ENCODE data around the gene DOCK7. TPM values are rescaled to one million over a fixed set of nuclear protein-coding genes. Genes with fewer than 3 reads are reported as not detected.
A peak's percentile ranks its signal among the peaks of the same experiment; 100 is the strongest.

Gene DOCK7
- total and polyA plus RNA-seq, 4 donors, result 5.6 to 35.1 (median 21.7) TPM

DNA sequence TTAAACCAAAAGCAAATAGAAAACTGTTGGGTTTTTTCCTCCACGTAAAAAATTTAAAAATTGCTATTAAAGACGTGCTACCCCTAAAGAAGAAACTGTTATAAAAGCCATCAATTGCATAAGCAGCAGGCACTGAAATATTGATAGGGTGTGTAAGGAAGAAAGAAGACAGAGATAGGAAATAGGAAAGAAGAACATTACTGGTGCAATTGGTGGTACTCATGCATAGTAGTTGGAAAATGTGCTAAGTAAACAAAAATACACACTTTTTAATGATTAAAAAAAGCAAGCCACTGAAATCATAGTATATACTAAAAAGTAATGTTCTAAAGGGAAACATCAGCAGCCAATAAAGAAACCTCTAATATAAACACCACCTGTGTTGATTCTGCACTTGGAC, 143.6 kb downstream of the DOCK7 start:
- Histone ChIP-seq H3K36me3 (ENCODE audit: control insufficient read depth in 4 of 4, insufficient read depth in 3 of 4, low read depth in 1 of 4, low read length in 3 of 4) (peaks cover 0 to 9% (median 0%) of the 10 kb centered on the region in 4 donors), H3K4me3 (ENCODE audit: low read depth in 1 of 3, low read length in 3 of 3) (peak overlapping the region in 1 of 3 donors; percentile 7), H3K9ac (ENCODE audit: low read depth in 1 of 2, low read length in 2 of 2) (no peak overlapping the region), H3K27ac (ENCODE audit: low read depth in 1 of 2, low read length in 2 of 2) (no peak overlapping the region), H3K27me3 (ENCODE audit: control insufficient read depth in 4 of 4, insufficient read depth in 4 of 4, low read length in 3 of 4) (no peaks in the 10 kb centered on the region), H3K9me3 (ENCODE audit: control insufficient read depth in 4 of 4, low read length in 3 of 4) (no peaks in the 10 kb centered on the region), H3K4me1 (ENCODE audit: control insufficient read depth in 4 of 4, insufficient read depth in 4 of 4, low read length in 3 of 4) (peaks cover 0 to 7% (median 2%) of the 10 kb centered on the region in 4 donors)
- 39% methylated on average over 2 of the region's 2 CpGs for WGBS
- TF ChIP-seq FOXA2 (IDR thresholded peaks at IDR 0.05) (no peak), HNF4A (conservative IDR thresholded peaks at IDR 0.05) (no peak), NR2F2 (IDR thresholded peaks at IDR 0.05) (no peak), RAD21 (IDR thresholded peaks at IDR 0.05) (peak in 1 of 2 donors; percentile 13), TAF1 (conservative IDR thresholded peaks at IDR 0.05) (no peak), RXRA (IDR thresholded peaks at IDR 0.05) (no peak), EGR1 (IDR thresholded peaks at IDR 0.05; ENCODE audit: low read depth in 2 of 2) (no peak), JUND (IDR thresholded peaks at IDR 0.05) (no peak)
- no peak for DNase-seq (ENCODE audit: low spot score)

GRCh38 chr1:62541048-62541447, 147.1 kb downstream of the DOCK7 start:
- WGBS, result 55% methylated on average over 2 of the region's 2 CpGs

DNA sequence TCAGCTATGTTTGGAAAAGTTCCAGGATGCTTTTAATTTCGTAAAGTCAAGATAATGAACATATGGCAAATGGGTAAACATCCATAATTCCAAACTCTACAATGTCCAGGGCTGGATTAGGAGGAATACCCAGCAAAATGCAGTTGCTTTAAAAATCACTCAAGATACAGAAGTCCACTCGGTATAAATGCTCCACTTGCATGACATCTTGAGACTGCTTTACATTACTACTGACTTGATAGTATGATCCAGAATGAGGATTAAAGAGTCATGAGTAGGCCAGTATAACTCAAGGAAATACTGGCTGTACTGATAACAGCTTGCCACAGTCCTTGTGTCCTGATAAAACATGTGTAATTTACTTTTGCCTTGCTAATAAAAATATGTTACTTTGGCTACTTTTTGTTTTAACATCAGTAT, 149.1 kb downstream of the DOCK7 start:
- H3K9me3 ChIP-seq (ENCODE audit: control insufficient read depth in 4 of 4, low read length in 3 of 4), result no peaks in the 10 kb centered on the region
- 81% methylated on average over 2 of the region's 2 CpGs for WGBS
- H3K27ac ChIP-seq (ENCODE audit: low read depth in 1 of 2, low read length in 2 of 2), result no peak overlapping the region
- no peak for DNase-seq (ENCODE audit: low spot score)
- peaks cover 2 to 20% (median 5%) of the 10 kb centered on the region in 4 donors for H3K36me3 ChIP-seq (ENCODE audit: control insufficient read depth in 4 of 4, insufficient read depth in 3 of 4, low read depth in 1 of 4, low read length in 3 of 4)
- H3K4me1 ChIP-seq (ENCODE audit: control insufficient read depth in 4 of 4, insufficient read depth in 4 of 4, low read length in 3 of 4), result no peaks in the 10 kb centered on the region
- no peak overlapping the region for H3K4me3 ChIP-seq (ENCODE audit: low read depth in 1 of 3, low read length in 3 of 3)
- H3K27me3 ChIP-seq (ENCODE audit: control insufficient read depth in 4 of 4, insufficient read depth in 4 of 4, low read length in 3 of 4), result no peaks in the 10 kb centered on the region
- no peak overlapping the region for H3K9ac ChIP-seq (ENCODE audit: low read depth in 1 of 2, low read length in 2 of 2)
- TF ChIP-seq EGR1 (IDR thresholded peaks at IDR 0.05; ENCODE audit: low read depth in 2 of 2) (no peak), RAD21 (IDR thresholded peaks at IDR 0.05) (no peak), TAF1 (conservative IDR thresholded peaks at IDR 0.05) (no peak), REST (IDR thresholded peaks at IDR 0.05) (no peak), JUND (IDR thresholded peaks at IDR 0.05) (no peak)
- TF ChIP-seq, protein P1, sequence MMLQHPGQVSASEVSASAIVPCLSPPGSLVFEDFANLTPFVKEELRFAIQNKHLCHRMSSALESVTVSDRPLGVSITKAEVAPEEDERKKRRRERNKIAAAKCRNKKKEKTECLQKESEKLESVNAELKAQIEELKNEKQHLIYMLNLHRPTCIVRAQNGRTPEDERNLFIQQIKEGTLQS (IDR thresholded peaks at IDR 0.05), result no peak
- TF ChIP-seq, protein P2, sequence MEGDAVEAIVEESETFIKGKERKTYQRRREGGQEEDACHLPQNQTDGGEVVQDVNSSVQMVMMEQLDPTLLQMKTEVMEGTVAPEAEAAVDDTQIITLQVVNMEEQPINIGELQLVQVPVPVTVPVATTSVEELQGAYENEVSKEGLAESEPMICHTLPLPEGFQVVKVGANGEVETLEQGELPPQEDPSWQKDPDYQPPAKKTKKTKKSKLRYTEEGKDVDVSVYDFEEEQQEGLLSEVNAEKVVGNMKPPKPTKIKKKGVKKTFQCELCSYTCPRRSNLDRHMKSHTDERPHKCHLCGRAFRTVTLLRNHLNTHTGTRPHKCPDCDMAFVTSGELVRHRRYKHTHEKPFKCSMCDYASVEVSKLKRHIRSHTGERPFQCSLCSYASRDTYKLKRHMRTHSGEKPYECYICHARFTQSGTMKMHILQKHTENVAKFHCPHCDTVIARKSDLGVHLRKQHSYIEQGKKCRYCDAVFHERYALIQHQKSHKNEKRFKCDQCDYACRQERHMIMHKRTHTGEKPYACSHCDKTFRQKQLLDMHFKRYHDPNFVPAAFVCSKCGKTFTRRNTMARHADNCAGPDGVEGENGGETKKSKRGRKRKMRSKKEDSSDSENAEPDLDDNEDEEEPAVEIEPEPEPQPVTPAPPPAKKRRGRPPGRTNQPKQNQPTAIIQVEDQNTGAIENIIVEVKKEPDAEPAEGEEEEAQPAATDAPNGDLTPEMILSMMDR (IDR thresholded peaks at IDR 0.05; ENCODE audit: low read depth, low read length, missing input control), result no peak

More at GRCh38 chr1:62541048-62541447, 147.1 kb downstream of the DOCK7 start:
- Histone ChIP-seq H3K9ac (ENCODE audit: low read depth in 1 of 2, low read length in 2 of 2) (no peak overlapping the region), H3K27ac (ENCODE audit: low read depth in 1 of 2, low read length in 2 of 2) (no peak overlapping the region), H3K9me3 (ENCODE audit: control insufficient read depth in 4 of 4, low read length in 3 of 4) (no peaks in the 10 kb centered on the region), H3K36me3 (ENCODE audit: control insufficient read depth in 4 of 4, insufficient read depth in 3 of 4, low read depth in 1 of 4, low read length in 3 of 4) (peaks cover 2 to 17% (median 3%) of the 10 kb centered on the region in 4 donors), H3K27me3 (ENCODE audit: control insufficient read depth in 4 of 4, insufficient read depth in 4 of 4, low read length in 3 of 4) (no peaks in the 10 kb centered on the region), H3K4me3 (ENCODE audit: low read depth in 1 of 3, low read length in 3 of 3) (no peak overlapping the region), H3K4me1 (ENCODE audit: control insufficient read depth in 4 of 4, insufficient read depth in 4 of 4, low read length in 3 of 4) (peaks cover 0 to 7% (median 2%) of the 10 kb centered on the region in 4 donors)
- TF ChIP-seq FOXA2 (IDR thresholded peaks at IDR 0.05) (no peak), GABPA (IDR thresholded peaks at IDR 0.05 in 1 of 2, conservative IDR thresholded peaks at IDR 0.05 in 1 of 2) (no peak), RXRA (IDR thresholded peaks at IDR 0.05) (no peak), YY1 (IDR thresholded peaks at IDR 0.05) (no peak), REST (IDR thresholded peaks at IDR 0.05) (no peak), FOXA1 (IDR thresholded peaks at IDR 0.05) (no peak)
- no peak for DNase-seq (ENCODE audit: low spot score)

Data from liver (tissue), 9 donors.